Measurements from ENCODE around the gene GPC1. TPM values are rescaled to one million over a fixed set of nuclear protein-coding genes. Genes with fewer than 3 reads are reported as not detected.
A peak's percentile ranks its signal among the peaks of the same experiment; 100 is the strongest.

The GPC1 gene
- total and polyA plus RNA-seq, 2 donors (not counting 1 experiment from before 2014, with no cell fraction given), result 147 to 218 TPM

GRCh38 chr2:240425236-240425615 is 10.2 kb upstream of the GPC1 start:
- DNase-seq (ENCODE audit: low read depth in 2 of 2), result no peak
- H4K20me1 ChIP-seq (ENCODE audit: control insufficient read depth, extremely low read depth, insufficient read depth, low read length), result no peaks in the 10 kb centered on the region
- H3K36me3 ChIP-seq (ENCODE audit: control insufficient read depth, insufficient read depth, low read length), result no peaks in the 10 kb centered on the region
- no peak overlapping the region for H3K27ac ChIP-seq (ENCODE audit: insufficient read depth, low read length)
- H3K4me1 ChIP-seq (ENCODE audit: control insufficient read depth, extremely low read depth, insufficient read depth, low read length), result no peaks in the 10 kb centered on the region
- no peak overlapping the region for H3K4me3 ChIP-seq (replicated peaks in 1 of 4; ENCODE audit: control extremely low read depth in 1 of 4, insufficient read depth in 1 of 4, low read depth in 3 of 4, low read length in 4 of 4)
- H2AFZ ChIP-seq (ENCODE audit: low read length), result no peak overlapping the region
- H3K4me2 ChIP-seq (ENCODE audit: extremely low read depth, insufficient read depth, low read length), result no peak overlapping the region
- H3K9ac ChIP-seq (ENCODE audit: insufficient read depth, low read length), result no peak overlapping the region
- H3K27me3 ChIP-seq (ENCODE audit: control insufficient read depth, insufficient read depth, low read length), result no peaks in the 10 kb centered on the region
- no peaks in the 10 kb centered on the region for H3K79me2 ChIP-seq (ENCODE audit: control insufficient read depth, insufficient read depth, low read length)
- TF ChIP-seq CTCF (conservative IDR thresholded peaks at IDR 0.05 in 1 of 2, IDR thresholded peaks at IDR 0.05 in 1 of 2; ENCODE audit: low read depth in 1 of 2, low read length in 2 of 2) (no peak), EZH2 (IDR thresholded peaks at IDR 0.05; ENCODE audit: low read length, missing control alignments) (no peak)
- no peaks in the 10 kb centered on the region for H3K9me3 ChIP-seq (ENCODE audit: control insufficient read depth, insufficient read depth, low read depth, low read length)

- no peaks in the 10 kb centered on the region for H3K36me3 ChIP-seq (ENCODE audit: control insufficient read depth, insufficient read depth, low read length)
- no peaks in the 10 kb centered on the region for H3K4me1 ChIP-seq (ENCODE audit: control insufficient read depth, extremely low read depth, insufficient read depth, low read length)
- no peak overlapping the region for H3K4me3 ChIP-seq (replicated peaks in 1 of 4; ENCODE audit: control extremely low read depth in 1 of 4, insufficient read depth in 1 of 4, low read depth in 3 of 4, low read length in 4 of 4)
- no peak overlapping the region for H3K27ac ChIP-seq (ENCODE audit: insufficient read depth, low read length)
- no peak overlapping the region for H2AFZ ChIP-seq (ENCODE audit: low read length)
- no peak for DNase-seq (ENCODE audit: low read depth in 2 of 2)
- H3K9me3 ChIP-seq (ENCODE audit: control insufficient read depth, insufficient read depth, low read depth, low read length), result no peaks in the 10 kb centered on the region
- TF ChIP-seq EZH2 (IDR thresholded peaks at IDR 0.05; ENCODE audit: low read length, missing control alignments) (no peak), CTCF (conservative IDR thresholded peaks at IDR 0.05 in 1 of 2, IDR thresholded peaks at IDR 0.05 in 1 of 2; ENCODE audit: low read depth in 1 of 2, low read length in 2 of 2) (no peak)
- H3K4me2 ChIP-seq (ENCODE audit: extremely low read depth, insufficient read depth, low read length), result no peak overlapping the region
- no peaks in the 10 kb centered on the region for H4K20me1 ChIP-seq (ENCODE audit: control insufficient read depth, extremely low read depth, insufficient read depth, low read length)
- H3K79me2 ChIP-seq (ENCODE audit: control insufficient read depth, insufficient read depth, low read length), result no peaks in the 10 kb centered on the region
- H3K9ac ChIP-seq (ENCODE audit: insufficient read depth, low read length), result no peak overlapping the region
- no peaks in the 10 kb centered on the region for H3K27me3 ChIP-seq (ENCODE audit: control insufficient read depth, insufficient read depth, low read length)
Observed at GRCh38 chr2:240425697-240426096, 9.8 kb upstream of the GPC1 start.

GRCh38 chr2:240426845-240427721 is 8.4 kb upstream of the GPC1 start:
- Histone ChIP-seq H2AFZ (ENCODE audit: low read length) (no peak overlapping the region), H3K27ac (ENCODE audit: insufficient read depth, low read length) (no peak overlapping the region)

More at GRCh38 chr2:240426845-240427721, 8.4 kb upstream of the GPC1 start:
- H3K9ac ChIP-seq (ENCODE audit: insufficient read depth, low read length), result no peak overlapping the region
- peak; percentile 57 to 84 for DNase-seq (ENCODE audit: low read depth in 2 of 2)
- H3K4me2 ChIP-seq (ENCODE audit: extremely low read depth, insufficient read depth, low read length), result no peak overlapping the region
- no peaks in the 10 kb centered on the region for H3K79me2 ChIP-seq (ENCODE audit: control insufficient read depth, insufficient read depth, low read length)
- TF ChIP-seq CTCF (conservative IDR thresholded peaks at IDR 0.05 in 1 of 2, IDR thresholded peaks at IDR 0.05 in 1 of 2; ENCODE audit: low read depth in 1 of 2, low read length in 2 of 2) (no peak), EZH2 (IDR thresholded peaks at IDR 0.05; ENCODE audit: low read length, missing control alignments) (no peak)
- H3K36me3 ChIP-seq (ENCODE audit: control insufficient read depth, insufficient read depth, low read length), result no peaks in the 10 kb centered on the region
- no peaks in the 10 kb centered on the region for H4K20me1 ChIP-seq (ENCODE audit: control insufficient read depth, extremely low read depth, insufficient read depth, low read length)
- H3K9me3 ChIP-seq (ENCODE audit: control insufficient read depth, insufficient read depth, low read depth, low read length), result no peaks in the 10 kb centered on the region
- no peaks in the 10 kb centered on the region for H3K4me1 ChIP-seq (ENCODE audit: control insufficient read depth, extremely low read depth, insufficient read depth, low read length)
- H3K27me3 ChIP-seq (ENCODE audit: control insufficient read depth, insufficient read depth, low read length), result no peaks in the 10 kb centered on the region
- H3K4me3 ChIP-seq (replicated peaks in 1 of 4; ENCODE audit: control extremely low read depth in 1 of 4, insufficient read depth in 1 of 4, low read depth in 3 of 4, low read length in 4 of 4), result no peak overlapping the region

All from fibroblast of lung (primary cell).